Calu3 (cell line): ENCODE data around the gene LINGO4. TPM values are rescaled to one million over a fixed set of nuclear protein-coding genes. Genes with fewer than 3 reads are reported as not detected.

ENCODE experiments used
- BruUV-seq: library from RNA; stranded (reverse); fragments of 400-500 nt; replicated peaks from 2 replicates; lab custom pipeline; 2021; lab: Mats Ljungman, UMichigan
- CTCF ChIA-PET: fragments of 300-600 bp; sonication (Branson Sonifier 250); formaldehyde crosslinking; loops from one replicate; lab custom pipeline; 2022; ENCODE audit warnings: antibody characterized with exemption; lab: Charles Lee
- DNase-seq: peaks from one replicate; pipeline ENCODE4 v3.0.0; 2022
- H3K27ac Mint-ChIP-seq: one replicate; pipeline ENCODE4 v1.8.0; 2022; ENCODE audit warnings: mixed read lengths; ENCODE audit not compliant: unreplicated experiment
- H3K27me3 Mint-ChIP-seq: one replicate; pipeline ENCODE4 v1.8.0; 2022; ENCODE audit warnings: mixed read lengths; ENCODE audit not compliant: unreplicated experiment
- H3K36me3 Mint-ChIP-seq: one replicate; pipeline ENCODE4 v1.8.0; 2022; ENCODE audit warnings: mild to moderate bottlenecking, moderate library complexity, mixed read lengths; ENCODE audit not compliant: insufficient read depth, unreplicated experiment
- H3K4me1 Mint-ChIP-seq: one replicate; pipeline ENCODE4 v1.8.0; 2022; ENCODE audit warnings: mild to moderate bottlenecking, low read depth, mixed read lengths; ENCODE audit not compliant: unreplicated experiment
- H3K4me3 Mint-ChIP-seq: one replicate; pipeline ENCODE4 v1.8.0; 2022; ENCODE audit warnings: mild to moderate bottlenecking, low read depth, moderate library complexity, mixed read lengths; ENCODE audit not compliant: unreplicated experiment
- H3K9me3 Mint-ChIP-seq: one replicate; pipeline ENCODE4 v1.8.0; 2022; ENCODE audit warnings: low read depth, mixed read lengths; ENCODE audit not compliant: unreplicated experiment
- intact Hi-C: fragments of 100-400 bp; cut with micrococcal nuclease; formaldehyde crosslinking; loops from one replicate; pipeline ENCODE4 v1.10.0; 2022; ENCODE audit not compliant: unreplicated experiment
- total RNA-seq: library from RNA; stranded (reverse); gene quantifications from 2 replicates; pipeline ENCODE4 v1.2.3, GENCODE V29; 2022
- TF ChIP-seq, protein P1 (sequence below): fragments of 200-600 bp; IDR thresholded peaks from one replicate; pipeline ENCODE4 v1.8.0; 2022; ENCODE audit warnings: antibody characterized with exemption; ENCODE audit not compliant: unreplicated experiment

Gene LINGO4
- total RNA-seq, 1 experiment from 2014 or later: not detected

DNA sequence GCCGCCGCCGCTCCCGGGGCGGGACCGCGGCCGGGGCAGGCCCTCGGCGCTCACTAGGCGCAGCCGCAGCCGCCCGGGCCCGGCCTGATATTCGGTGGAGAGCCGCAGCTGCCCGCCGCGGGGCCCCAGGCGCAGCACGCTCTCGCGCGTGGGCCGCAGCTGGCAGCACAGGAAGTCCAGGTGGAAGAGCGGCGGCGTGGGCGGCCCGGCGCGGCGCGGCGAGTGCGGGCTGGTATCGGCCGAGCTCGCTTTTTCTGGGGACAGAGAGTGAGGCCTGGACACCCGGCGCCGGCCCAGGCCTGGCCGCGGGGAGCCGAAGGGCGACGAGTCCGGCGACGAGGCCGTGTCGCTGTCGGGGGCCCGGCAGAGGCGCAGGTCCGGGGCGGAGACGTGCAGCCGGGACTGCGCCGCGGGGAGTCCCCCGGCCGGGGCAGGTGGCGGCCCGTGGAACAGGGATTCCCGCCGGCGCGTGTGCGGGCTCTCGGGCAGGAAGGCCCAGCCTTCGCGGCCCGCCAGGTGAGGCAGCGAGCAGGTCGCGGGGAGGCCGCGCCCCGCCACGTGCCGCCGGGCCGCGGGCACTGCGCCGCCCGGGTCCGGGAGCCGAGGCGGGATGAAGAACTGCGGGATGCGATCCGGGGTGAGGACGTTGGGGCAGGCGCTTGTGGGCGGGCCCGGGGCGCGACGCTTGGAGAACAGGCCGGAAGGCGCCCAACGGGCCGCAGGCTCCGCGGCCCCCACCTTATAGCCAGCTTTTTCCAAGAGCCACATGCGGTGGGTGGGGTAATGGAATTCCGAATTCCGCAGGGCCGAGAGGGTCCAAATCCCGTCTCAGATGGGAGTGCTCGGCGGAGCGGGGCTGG is 33.2 kb upstream of the LINGO4 start:
- no peak for DNase-seq
- Mint-ChIP-seq H3K36me3 (peaks cover 34% of the 10 kb centered on the region), H3K9me3 (no peaks in the 10 kb centered on the region), H3K27ac (peak overlapping the region; percentile 98), H3K4me3 (peak overlapping the region; percentile 91), H3K27me3 (no peaks in the 10 kb centered on the region), H3K4me1 (peaks cover 54% of the 10 kb centered on the region)
- CTCF ChIA-PET: interaction anchor here (1.4 to 2.5 kb wide), 2 partner anchors 47 to 160 kb away, joined by 3 to 7 read pairs; no protein-coding TSS in a partner anchor
- no TSS peak for BruUV-seq
- intact Hi-C loops: loop anchor here (5.0 to 10.0 kb wide), 3 partner anchors 221 to 644 kb away; partner anchors contain the start of genes PIP5K1A and VPS72
- TF ChIP-seq, protein P1, sequence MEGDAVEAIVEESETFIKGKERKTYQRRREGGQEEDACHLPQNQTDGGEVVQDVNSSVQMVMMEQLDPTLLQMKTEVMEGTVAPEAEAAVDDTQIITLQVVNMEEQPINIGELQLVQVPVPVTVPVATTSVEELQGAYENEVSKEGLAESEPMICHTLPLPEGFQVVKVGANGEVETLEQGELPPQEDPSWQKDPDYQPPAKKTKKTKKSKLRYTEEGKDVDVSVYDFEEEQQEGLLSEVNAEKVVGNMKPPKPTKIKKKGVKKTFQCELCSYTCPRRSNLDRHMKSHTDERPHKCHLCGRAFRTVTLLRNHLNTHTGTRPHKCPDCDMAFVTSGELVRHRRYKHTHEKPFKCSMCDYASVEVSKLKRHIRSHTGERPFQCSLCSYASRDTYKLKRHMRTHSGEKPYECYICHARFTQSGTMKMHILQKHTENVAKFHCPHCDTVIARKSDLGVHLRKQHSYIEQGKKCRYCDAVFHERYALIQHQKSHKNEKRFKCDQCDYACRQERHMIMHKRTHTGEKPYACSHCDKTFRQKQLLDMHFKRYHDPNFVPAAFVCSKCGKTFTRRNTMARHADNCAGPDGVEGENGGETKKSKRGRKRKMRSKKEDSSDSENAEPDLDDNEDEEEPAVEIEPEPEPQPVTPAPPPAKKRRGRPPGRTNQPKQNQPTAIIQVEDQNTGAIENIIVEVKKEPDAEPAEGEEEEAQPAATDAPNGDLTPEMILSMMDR: no peak

DNA sequence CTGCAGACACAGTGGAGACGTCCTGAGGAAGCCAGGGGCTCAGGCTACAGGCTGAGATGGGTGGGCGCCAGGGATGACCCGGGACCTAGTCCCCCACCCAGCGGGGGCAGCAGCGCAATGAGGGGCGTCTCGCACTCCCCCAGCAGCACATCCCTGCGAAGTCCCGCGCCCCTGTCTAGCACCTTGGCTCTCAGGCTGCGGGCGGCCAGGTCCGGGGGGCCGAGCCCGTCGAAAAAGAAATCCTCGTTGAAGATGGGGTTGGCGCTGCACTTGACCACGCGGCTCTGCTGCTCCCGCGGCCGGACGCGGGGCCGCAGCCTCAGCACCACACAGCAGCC is 32.6 kb upstream of the LINGO4 start:
- intact Hi-C loops: loop anchor here (2.0 to 10.0 kb wide), 6 partner anchors 47 to 643 kb away; partner anchors contain the start of genes PIP5K1A, TDRKH, TUFT1 and VPS72
- no peak for DNase-seq
- H3K4me1 Mint-ChIP-seq: peaks cover 60% of the 10 kb centered on the region
- no peaks in the 10 kb centered on the region for H3K27me3 Mint-ChIP-seq
- H3K27ac Mint-ChIP-seq: peak overlapping the region; percentile 78
- BruUV-seq: no TSS peak
- TF ChIP-seq, protein P1: no peak
- H3K9me3 Mint-ChIP-seq: no peaks in the 10 kb centered on the region
- peaks cover 34% of the 10 kb centered on the region for H3K36me3 Mint-ChIP-seq
- CTCF ChIA-PET: no interaction called here
- no peak overlapping the region for H3K4me3 Mint-ChIP-seq

DNA sequence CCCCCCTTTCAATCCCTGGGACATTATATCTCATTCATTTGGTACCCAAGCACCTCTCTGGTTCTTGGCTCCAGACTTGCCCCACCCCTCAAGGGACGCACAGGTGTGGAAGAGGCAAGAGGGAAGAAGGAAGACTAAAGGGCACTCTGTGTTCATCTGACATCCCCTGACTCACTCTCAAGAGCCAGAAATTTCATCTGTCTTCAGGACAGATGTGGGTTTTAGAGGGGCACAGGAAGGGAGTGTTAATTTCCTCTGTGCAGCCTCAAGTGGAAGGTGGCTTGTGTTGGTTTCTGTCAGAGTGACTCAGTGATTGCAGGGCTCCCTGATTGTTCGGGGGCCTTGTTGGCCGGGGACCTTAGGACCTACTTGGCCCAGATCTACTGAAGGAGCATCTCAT is 32.0 kb upstream of the LINGO4 start:
- Mint-ChIP-seq H3K36me3 (peaks cover 34% of the 10 kb centered on the region), H3K27ac (peak overlapping the region; percentile 78), H3K9me3 (no peaks in the 10 kb centered on the region), H3K4me3 (no peak overlapping the region), H3K4me1 (peaks cover 67% of the 10 kb centered on the region), H3K27me3 (no peaks in the 10 kb centered on the region)
- DNase-seq: no peak
- intact Hi-C loops: loop anchor here (2.0 to 10.0 kb wide), 6 partner anchors 46 to 642 kb away; partner anchors contain the start of genes PIP5K1A, TDRKH, TUFT1 and VPS72
- BruUV-seq: no TSS peak
- CTCF ChIA-PET: interaction anchor here (0.6 to 1.7 kb wide), 17 partner anchors 9 to 526 kb away, joined by 3 to 12 read pairs (median 4); partner anchors contain the start of genes MRPL9 and TUFT1
- TF ChIP-seq, protein P1: no peak

DNA sequence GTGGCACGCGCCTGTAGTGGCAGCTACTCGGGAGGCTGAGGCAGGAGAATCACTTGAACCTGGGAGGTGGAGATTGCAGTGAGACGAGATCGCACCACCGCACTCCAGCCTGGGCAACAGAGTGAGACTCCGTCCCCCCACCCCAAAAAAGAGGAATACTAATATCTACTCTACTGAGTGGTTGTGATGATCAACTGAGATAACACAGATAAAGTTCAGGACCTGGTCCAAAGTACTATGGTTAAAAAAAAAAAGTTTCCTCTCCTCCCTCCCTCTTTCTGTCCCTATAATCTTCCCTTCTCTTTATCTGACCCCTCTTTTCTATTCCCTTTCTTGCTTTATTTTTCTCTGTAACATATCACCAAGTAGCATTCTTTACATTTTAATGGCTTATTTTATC is 30.4 kb upstream of the LINGO4 start:
- intact Hi-C loops: loop anchor here (5.0 to 10.0 kb wide), 3 partner anchors 218 to 641 kb away; partner anchors contain the start of genes PIP5K1A and VPS72
- Mint-ChIP-seq H3K27ac (peak overlapping the region; percentile 8), H3K36me3 (peaks cover 32% of the 10 kb centered on the region), H3K4me3 (no peak overlapping the region), H3K27me3 (no peaks in the 10 kb centered on the region), H3K4me1 (peaks cover 67% of the 10 kb centered on the region), H3K9me3 (no peaks in the 10 kb centered on the region)
- CTCF ChIA-PET: interaction anchor here (0.7 to 1.7 kb wide), 6 partner anchors 11 to 250 kb away, joined by 3 to 12 read pairs (median 6); no protein-coding TSS in a partner anchor
- BruUV-seq: no TSS peak
- TF ChIP-seq, protein P1: no peak
- DNase-seq: no peak
